Common myeloid progenitor, CD34-positive (primary cell): ENCODE data around the gene B3GNT7.

Experiments used
- CTCF ChIA-PET: fragments of 350-600 bp; sonication (Branson Sonifier 250); formaldehyde crosslinking; loops from one replicate; lab custom pipeline; 2021; ENCODE audit warnings: antibody characterized with exemption; lab: Charles Lee
- POLR2A ChIA-PET: fragments of 350-600 bp; sonication (Branson Sonifier 250); formaldehyde crosslinking; loops from one replicate; lab custom pipeline; 2021; ENCODE audit warnings: antibody characterized with exemption; lab: Charles Lee
- DNase-seq, 3 donors: peaks; one replicate each; pipeline versions ENCODE4 v3.0.0 to v3.0.0-alpha.2; 2013
- H3K27ac ChIP-seq, 2 experiments: 1 replicate in 1 of 2; 2 replicates in 1 of 2; pipeline ENCODE4 v1.7.0; 2013; ENCODE audit warnings: inconsistent platforms in 2 of 2, low read length in 2 of 2, mild to moderate bottlenecking in 2 of 2, low read depth in 1 of 2, moderate library complexity in 1 of 2; ENCODE audit not compliant: severe bottlenecking in 2 of 2, insufficient read depth in 1 of 2, poor library complexity in 1 of 2
- H3K27me3 ChIP-seq, 5 experiments: replicated peaks in 2 of 5; 1 replicate in 3 of 5; 2 replicates in 2 of 5; pipeline versions ENCODE4 v1.6.1 to v1.7.0; 2013; ENCODE audit warnings: low read length in 4 of 5, mild to moderate bottlenecking in 2 of 5, moderate library complexity in 2 of 5, inconsistent platforms in 1 of 5; ENCODE audit not compliant: insufficient read depth in 5 of 5, control insufficient read depth in 4 of 5
- H3K36me3 ChIP-seq, 4 experiments: 1 replicate in 2 of 4; 2 replicates in 2 of 4; pipeline versions ENCODE4 v1.6.1 to v1.7.0; 2013; ENCODE audit warnings: low read length in 3 of 4, control low read depth in 1 of 4, mild to moderate bottlenecking in 1 of 4; ENCODE audit not compliant: control insufficient read depth in 4 of 4, insufficient read depth in 4 of 4
- H3K4me1 ChIP-seq, 4 experiments: 1 replicate in 3 of 4; 2 replicates in 1 of 4; pipeline versions ENCODE4 v1.6.1 to v1.7.1; 2013; ENCODE audit warnings: low read length in 3 of 4, mild to moderate bottlenecking in 3 of 4, control low read depth in 1 of 4, inconsistent platforms in 1 of 4, moderate library complexity in 1 of 4; ENCODE audit not compliant: control insufficient read depth in 4 of 4, insufficient read depth in 4 of 4; ENCODE audit errors: control extremely low read depth in 1 of 4
- H3K4me3 ChIP-seq, 7 experiments: 1 replicate in 4 of 7; 2 replicates in 3 of 7; pipeline versions ENCODE4 v1.5.1 to v1.7.0; 2013; ENCODE audit warnings: mild to moderate bottlenecking in 7 of 7, low read length in 6 of 7, moderate library complexity in 6 of 7, inconsistent platforms in 2 of 7, low read depth in 2 of 7, control low read depth in 1 of 7; ENCODE audit not compliant: insufficient read depth in 4 of 7, control insufficient read depth in 1 of 7; ENCODE audit errors: extremely low read depth in 1 of 7
- H3K9me3 ChIP-seq, 5 experiments: 1 replicate in 4 of 5; 2 replicates in 1 of 5; pipeline versions ENCODE4 v1.6.1 to v1.7.1; 2013; ENCODE audit warnings: low read length in 4 of 5, mild to moderate bottlenecking in 2 of 5, inconsistent platforms in 1 of 5, low read depth in 1 of 5, moderate library complexity in 1 of 5; ENCODE audit not compliant: control insufficient read depth in 4 of 5, insufficient read depth in 2 of 5; ENCODE audit errors: control extremely low read depth in 1 of 5
- WGBS: methylation state at CpG from one replicate; pipeline ENCODE4 v1.1.5; 2013; ENCODE audit not compliant: insufficient coverage; 5-methylcytosine and 5-hydroxymethylcytosine counted together

The B3GNT7 gene

DNA sequence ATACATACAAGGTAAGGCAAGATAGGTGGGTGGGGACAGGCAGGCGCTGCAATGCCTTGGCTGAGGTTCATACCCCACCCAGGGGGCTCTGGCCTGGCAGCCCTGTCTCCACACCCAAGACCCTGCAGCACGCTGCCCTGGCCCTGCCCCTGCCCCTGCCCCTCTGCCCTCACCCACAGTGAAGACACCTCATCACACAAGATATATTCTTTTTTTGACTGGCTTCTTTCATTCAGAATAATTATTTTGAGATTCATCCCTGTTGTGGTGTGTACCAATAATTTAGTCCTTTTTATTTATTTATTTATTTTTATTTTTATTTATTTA lies 11.4 kb upstream of the B3GNT7 start:
- H3K4me3 ChIP-seq = no peak overlapping the region
- H3K27me3 ChIP-seq = no peaks in the 10 kb centered on the region
- WGBS = 100% methylated on average over 1 of the region's 2 CpGs
- H3K36me3 ChIP-seq = no peaks in the 10 kb centered on the region
- POLR2A ChIA-PET = no interaction called here
- CTCF ChIA-PET = interaction anchor here (1.0 to 1.5 kb wide), 5 partner anchors 9 to 22 kb away, joined by 3 to 5 read pairs (median 3); no protein-coding TSS in a partner anchor
- H3K4me1 ChIP-seq = peaks cover 0 to 24% (median 9%) of the 10 kb centered on the region in 4 experiments
- DNase-seq = no peak
- H3K27ac ChIP-seq = no peak overlapping the region
- H3K9me3 ChIP-seq = peaks cover 0 to 7% (median 4%) of the 10 kb centered on the region in 5 experiments

DNA sequence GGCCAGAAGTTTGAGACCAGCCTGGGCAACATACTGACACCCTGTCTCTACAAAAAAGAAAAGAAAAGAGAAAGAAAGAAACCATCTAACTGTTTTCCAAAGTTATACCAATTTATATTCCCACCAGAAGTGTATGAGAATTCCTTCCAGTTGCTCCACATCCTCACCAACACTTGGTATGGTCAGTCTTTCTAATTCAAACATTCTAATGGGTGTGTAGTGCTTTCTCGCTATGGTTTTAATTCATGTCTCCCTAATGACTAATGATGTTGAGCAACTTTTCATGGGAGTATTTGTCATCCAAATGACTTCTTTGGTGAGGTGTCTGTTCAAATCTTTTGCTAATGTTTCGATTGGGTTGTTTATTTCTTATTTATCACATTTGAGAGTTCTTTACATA lies 10.5 kb upstream of the B3GNT7 start:
- H3K9me3 ChIP-seq = peaks cover 0 to 7% (median 4%) of the 10 kb centered on the region in 5 experiments
- DNase-seq = no peak
- WGBS = 100% methylated on average over 1 of the region's 2 CpGs
- CTCF ChIA-PET = interaction anchor here (1.5 kb wide), 1 partner anchor 10 kb away, joined by 3 read pairs; no protein-coding TSS in a partner anchor
- peaks cover 0 to 26% (median 11%) of the 10 kb centered on the region in 4 experiments for H3K4me1 ChIP-seq
- no peaks in the 10 kb centered on the region for H3K36me3 ChIP-seq
- POLR2A ChIA-PET = no interaction called here
- H3K27ac ChIP-seq = no peak overlapping the region
- no peaks in the 10 kb centered on the region for H3K27me3 ChIP-seq
- H3K4me3 ChIP-seq = no peak overlapping the region

DNA sequence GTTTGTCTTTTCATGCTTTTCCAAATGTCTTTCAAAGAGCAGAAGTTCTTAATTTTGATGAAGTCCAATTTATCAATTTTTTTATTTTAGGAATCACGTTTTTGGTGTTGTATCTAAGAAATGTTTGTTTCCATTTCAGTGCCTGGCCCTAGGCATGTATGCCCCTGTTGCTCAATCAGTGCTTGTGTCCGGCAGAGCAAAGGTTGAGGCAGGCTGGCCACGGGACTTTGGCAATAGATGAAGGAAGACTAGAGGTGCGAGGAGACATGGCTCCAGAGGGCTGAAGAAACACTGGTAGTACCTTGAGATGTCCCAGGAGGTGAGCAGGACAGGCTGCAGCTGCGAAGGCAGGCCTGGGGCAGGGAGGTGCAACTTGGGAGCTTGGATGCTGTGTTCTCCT lies 10.1 kb upstream of the B3GNT7 start:
- no peak overlapping the region for H3K4me3 ChIP-seq
- H3K36me3 ChIP-seq = no peaks in the 10 kb centered on the region
- CTCF ChIA-PET = interaction anchor here (1.3 kb wide), 1 partner anchor 9 kb away, joined by 4 read pairs; no protein-coding TSS in a partner anchor
- H3K27ac ChIP-seq = no peak overlapping the region
- peaks cover 0 to 7% (median 4%) of the 10 kb centered on the region in 5 experiments for H3K9me3 ChIP-seq
- DNase-seq = no peak
- H3K27me3 ChIP-seq = no peaks in the 10 kb centered on the region
- peaks cover 2 to 31% (median 14%) of the 10 kb centered on the region in 4 experiments for H3K4me1 ChIP-seq
- POLR2A ChIA-PET = no interaction called here
- WGBS = 100% methylated on average over 3 of the region's 5 CpGs

DNA sequence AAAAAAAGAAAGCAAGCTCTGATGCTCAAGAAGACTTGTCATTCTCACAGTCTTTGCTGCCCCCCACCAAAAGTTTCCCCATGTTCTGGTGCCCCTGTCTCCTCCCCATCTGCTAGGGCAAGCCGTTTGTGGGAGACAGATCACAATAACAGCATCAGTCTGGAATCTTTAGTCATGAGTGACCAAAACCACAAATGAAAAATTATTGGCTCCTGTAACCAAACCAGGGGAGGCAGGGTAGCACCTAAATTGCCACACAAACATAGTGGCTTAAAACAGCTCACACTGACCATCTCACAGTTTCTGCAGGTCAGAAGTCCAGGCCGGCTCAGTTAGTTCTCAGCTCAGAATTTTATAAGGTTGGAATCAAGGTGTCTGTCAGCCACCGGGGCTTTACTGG lies 9.1 kb upstream of the B3GNT7 start:
- 90% methylated on average over 3 of the region's 3 CpGs for WGBS
- ChIA-PET POLR2A (no interaction called here), CTCF (interaction anchor here (1.3 kb wide), 1 partner anchor 8 kb away, joined by 4 read pairs; no protein-coding TSS in a partner anchor)
- no peak overlapping the region for H3K4me3 ChIP-seq
- H3K9me3 ChIP-seq = peaks cover 0 to 7% (median 4%) of the 10 kb centered on the region in 5 experiments
- DNase-seq = no peak
- H3K36me3 ChIP-seq = no peaks in the 10 kb centered on the region
- H3K27me3 ChIP-seq = no peaks in the 10 kb centered on the region
- H3K4me1 ChIP-seq = peaks cover 6 to 38% (median 19%) of the 10 kb centered on the region in 4 experiments
- H3K27ac ChIP-seq = no peak overlapping the region

DNA sequence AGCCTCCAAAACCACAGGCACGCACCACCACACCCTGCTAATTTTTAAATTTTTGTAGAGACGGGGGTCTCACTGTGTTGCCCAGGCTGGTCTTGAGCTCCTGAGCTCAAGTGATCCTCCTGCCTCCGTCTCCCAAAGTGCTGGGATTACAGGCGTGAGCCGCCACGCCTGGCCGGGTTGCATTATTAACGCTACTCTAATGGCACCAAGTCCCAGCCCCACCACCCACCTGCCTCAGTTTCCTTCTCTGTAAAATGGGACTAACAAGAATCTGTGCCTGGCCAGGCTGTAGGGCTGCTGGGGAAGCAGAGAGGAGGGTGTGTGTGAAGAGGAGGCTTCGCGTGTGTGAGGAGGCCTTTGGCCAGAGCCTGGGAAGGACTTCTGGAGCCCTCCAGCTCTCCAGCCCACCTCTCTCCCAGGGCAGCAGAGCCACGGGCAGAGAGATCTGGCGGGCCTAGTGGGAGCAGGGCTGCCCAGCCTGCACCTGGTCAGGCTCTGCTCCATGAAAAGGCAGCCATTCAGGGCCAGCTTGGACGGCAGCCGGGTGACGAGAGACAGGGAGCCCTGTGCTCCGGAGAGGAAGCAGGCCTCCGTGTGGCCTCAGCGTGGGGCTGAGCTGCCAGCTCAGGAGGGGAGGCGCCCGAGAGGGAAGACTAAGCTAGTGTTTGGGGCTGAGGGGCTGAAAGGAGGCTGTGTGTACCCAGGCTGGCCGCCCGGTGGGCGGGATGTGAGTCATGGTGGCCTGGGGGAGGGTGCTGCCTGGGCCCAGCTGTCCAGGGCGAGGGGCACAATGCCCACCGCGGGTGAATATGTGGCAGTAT lies 7.4 kb upstream of the B3GNT7 start:
- CTCF ChIA-PET = interaction anchor here (1.0 to 3.4 kb wide), 6 partner anchors 15 to 160 kb away, joined by 3 to 17 read pairs (median 5); no protein-coding TSS in a partner anchor
- peak overlapping the region in 1 of 7 experiments; percentile 32 for H3K4me3 ChIP-seq
- 48% methylated on average over 15 of the region's 26 CpGs for WGBS
- POLR2A ChIA-PET = no interaction called here
- H3K27me3 ChIP-seq = no peaks in the 10 kb centered on the region
- H3K4me1 ChIP-seq = peaks cover 6 to 51% (median 32%) of the 10 kb centered on the region in 4 experiments
- peaks cover 0 to 7% (median 4%) of the 10 kb centered on the region in 5 experiments for H3K9me3 ChIP-seq
- no peak overlapping the region for H3K27ac ChIP-seq
- no peaks in the 10 kb centered on the region for H3K36me3 ChIP-seq
- DNase-seq = peak; percentile 42 to 84 (median 78)

DNA sequence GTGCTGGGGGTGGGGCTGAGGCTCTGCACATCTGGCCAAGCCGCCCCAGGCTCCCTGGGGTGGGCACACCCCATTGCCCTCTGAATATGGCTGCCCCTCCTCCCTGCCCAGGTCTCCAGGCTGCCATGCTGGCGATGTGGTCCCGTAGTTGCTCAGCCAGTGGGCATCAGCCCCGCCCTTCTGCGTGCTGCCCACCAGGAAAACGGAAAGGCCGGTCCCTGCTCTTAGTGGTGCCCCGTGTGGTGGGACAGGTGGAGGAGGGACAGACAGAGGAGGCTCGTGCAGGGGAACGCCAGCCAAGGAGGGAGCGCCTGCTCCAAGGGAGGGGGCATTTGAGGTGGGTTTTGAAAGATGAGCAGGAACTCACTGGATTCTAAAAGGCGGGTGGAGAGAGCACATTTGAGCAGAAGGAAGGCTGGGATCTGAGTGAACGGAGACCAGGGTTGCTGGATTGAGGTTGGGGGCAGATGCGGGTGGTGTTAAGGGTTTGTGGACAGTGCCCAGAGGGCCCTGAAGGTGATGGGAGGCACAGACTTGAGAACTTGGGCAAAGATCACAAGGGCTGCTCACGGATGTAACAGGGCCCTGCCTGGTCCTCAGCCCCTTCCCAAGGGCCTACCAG lies 6.7 kb upstream of the B3GNT7 start:
- Histone ChIP-seq H3K36me3 (no peaks in the 10 kb centered on the region), H3K27me3 (no peaks in the 10 kb centered on the region), H3K9me3 (peaks cover 0 to 7% (median 4%) of the 10 kb centered on the region in 5 experiments), H3K27ac (no peak overlapping the region), H3K4me3 (peak overlapping the region in 1 of 7 experiments; percentile 32), H3K4me1 (peaks cover 6 to 52% (median 39%) of the 10 kb centered on the region in 4 experiments)
- no peak for DNase-seq
- POLR2A ChIA-PET = no interaction called here
- CTCF ChIA-PET = interaction anchor here (1.2 to 3.4 kb wide), 5 partner anchors 14 to 161 kb away, joined by 3 to 17 read pairs (median 6); no protein-coding TSS in a partner anchor
- 90% methylated on average over 14 of the region's 15 CpGs for WGBS
